GM12873 (cell line): Measurements from ENCODE around the gene DDX10.

Experiments used
- CTCF ChIP-seq: IDR thresholded peaks from 2 replicates; pipeline ENCODE4 v1.5.1; 2012; ENCODE audit warnings: low read depth, mild to moderate bottlenecking, moderate library complexity, low read length, control low read depth; ENCODE audit not compliant: insufficient read depth; ENCODE audit errors: missing control alignments

Gene DDX10

DNA sequence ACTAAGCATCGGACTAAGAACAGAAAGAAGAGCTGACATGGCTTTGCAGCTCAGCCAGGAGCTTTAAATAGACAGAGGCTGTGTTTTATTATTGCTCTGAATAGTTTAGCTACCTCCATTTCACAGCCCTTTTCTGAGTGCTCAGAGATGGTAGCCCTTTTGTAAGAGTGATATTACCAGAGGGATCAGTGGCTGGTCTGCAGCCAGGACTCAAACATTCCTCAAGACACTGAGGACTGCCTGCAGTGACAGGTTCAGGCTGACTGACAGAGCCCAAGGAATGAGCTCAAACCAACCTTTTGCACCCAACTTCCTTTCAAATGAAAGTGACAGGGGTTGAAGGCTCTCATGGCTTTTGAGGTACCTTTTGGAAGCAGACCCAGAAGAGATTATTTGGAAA is 189.0 kb downstream of the DDX10 start:
- TF ChIP-seq CTCF, result no peak

- TF ChIP-seq CTCF, result no peak
Observed at GRCh38 chr11:108854346-108854745, 189.5 kb downstream of the DDX10 start.

DNA sequence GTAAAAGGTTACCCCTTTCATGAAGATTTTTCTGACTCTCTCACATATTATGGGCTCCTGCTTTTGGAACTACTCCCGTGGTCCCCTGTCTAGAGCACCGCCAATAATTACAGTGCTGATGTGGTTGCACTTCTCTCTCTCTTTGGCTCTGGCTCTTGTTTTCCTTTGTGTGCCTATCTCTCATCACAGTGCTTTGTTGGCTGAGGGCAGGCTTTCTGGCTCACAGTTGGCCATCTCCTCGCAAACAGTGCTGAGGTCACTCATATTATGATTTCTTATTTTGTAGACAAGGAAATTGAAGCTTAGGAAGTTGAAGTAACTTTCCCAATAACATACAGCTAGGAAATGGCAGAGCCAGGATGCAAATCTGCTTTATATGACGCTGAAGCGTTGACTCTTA is 192.5 kb downstream of the DDX10 start:
- no peak for TF ChIP-seq CTCF

DNA sequence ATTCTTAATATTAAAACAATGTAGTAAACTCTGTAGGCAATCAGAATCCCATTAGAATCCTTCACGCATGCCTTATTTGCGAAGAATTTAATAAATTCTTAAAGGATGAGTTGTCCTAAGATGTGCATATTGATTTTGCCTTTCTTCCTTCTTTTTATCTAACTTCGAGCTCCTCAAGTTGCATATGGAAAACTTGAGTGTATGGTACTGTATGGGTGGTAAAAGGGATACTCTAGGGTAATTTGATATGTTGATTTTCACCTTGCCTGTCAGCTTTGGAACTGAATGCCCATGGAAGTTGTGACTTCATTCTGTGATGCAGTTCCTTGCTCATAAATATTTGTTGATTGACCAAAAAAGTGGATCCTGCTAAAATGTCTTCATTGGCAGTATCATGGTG is 193.8 kb downstream of the DDX10 start:
- no peak for TF ChIP-seq CTCF

DNA sequence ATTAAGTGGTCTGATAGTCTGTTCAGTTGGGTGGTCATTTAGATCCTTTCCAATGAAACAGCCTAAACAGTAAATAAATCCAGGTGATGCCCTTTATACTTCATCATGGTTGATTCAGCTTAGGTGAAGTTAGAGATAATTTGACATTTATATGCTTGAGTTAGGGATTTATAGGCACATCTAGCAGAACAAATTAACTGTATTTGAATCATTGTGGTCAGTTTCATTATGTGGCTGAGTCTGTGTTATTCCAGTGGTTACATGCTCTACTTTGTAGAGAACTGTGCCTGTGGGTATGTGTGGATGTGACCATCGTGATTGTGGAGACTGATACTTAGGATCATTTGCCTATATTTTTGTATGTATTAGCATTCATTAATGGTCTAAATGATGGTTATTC is 194.6 kb downstream of the DDX10 start:
- no peak for TF ChIP-seq CTCF

- TF ChIP-seq CTCF, result no peak
Observed at GRCh38 chr11:108863528-108863927, 198.7 kb downstream of the DDX10 start.

- no peak for TF ChIP-seq CTCF
Observed at GRCh38 chr11:108865406-108865805, 200.5 kb downstream of the DDX10 start.
